Measurements from ENCODE around the gene MSRB3. TPM values are rescaled to one million over a fixed set of nuclear protein-coding genes. Genes with fewer than 3 reads are reported as not detected.

MSRB3 gene
- total RNA-seq, 1 experiment from 2014 or later = 0.55 TPM

DNA sequence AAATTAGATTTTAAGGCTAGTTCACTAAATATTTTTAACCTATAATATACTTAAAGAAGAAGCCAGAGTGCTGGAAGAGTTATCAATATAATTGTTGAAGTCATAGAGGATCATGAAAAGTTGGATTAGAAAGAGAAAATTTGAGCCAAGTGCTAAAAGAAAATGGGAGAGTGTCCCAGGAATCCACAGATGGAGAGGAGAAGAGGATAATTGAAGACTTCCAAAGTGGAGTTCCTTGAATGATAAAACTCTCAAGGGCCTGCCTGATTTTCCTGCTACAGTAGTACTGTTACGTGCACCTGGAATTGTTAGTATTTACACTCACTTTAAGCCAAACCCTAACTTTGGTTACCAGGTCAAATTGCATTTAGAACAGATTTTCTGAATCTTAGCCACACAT is 113.2 kb downstream of the MSRB3 start:
- H3K79me2 ChIP-seq (ENCODE audit: low read depth) = no peaks in the 10 kb centered on the region
- no peaks in the 10 kb centered on the region for H3K27me3 ChIP-seq (ENCODE audit: insufficient read depth, low read depth)
- H3K4me3 ChIP-seq = no peak overlapping the region
- H3K9me2 ChIP-seq (ENCODE audit: insufficient read depth) = no peaks in the 10 kb centered on the region; the same call in 1 of the 2 replicates
- TF ChIP-seq EZH2 (IDR thresholded peaks at IDR 0.05; ENCODE audit: low read depth) = no peak
- TF ChIP-seq, protein P1, sequence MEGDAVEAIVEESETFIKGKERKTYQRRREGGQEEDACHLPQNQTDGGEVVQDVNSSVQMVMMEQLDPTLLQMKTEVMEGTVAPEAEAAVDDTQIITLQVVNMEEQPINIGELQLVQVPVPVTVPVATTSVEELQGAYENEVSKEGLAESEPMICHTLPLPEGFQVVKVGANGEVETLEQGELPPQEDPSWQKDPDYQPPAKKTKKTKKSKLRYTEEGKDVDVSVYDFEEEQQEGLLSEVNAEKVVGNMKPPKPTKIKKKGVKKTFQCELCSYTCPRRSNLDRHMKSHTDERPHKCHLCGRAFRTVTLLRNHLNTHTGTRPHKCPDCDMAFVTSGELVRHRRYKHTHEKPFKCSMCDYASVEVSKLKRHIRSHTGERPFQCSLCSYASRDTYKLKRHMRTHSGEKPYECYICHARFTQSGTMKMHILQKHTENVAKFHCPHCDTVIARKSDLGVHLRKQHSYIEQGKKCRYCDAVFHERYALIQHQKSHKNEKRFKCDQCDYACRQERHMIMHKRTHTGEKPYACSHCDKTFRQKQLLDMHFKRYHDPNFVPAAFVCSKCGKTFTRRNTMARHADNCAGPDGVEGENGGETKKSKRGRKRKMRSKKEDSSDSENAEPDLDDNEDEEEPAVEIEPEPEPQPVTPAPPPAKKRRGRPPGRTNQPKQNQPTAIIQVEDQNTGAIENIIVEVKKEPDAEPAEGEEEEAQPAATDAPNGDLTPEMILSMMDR (conservative IDR thresholded peaks at IDR 0.05) = no peak
- peaks cover 11% of the 10 kb centered on the region for H3K9me3 ChIP-seq (ENCODE audit: insufficient read depth, low read depth)
- no peaks in the 10 kb centered on the region for H3K36me3 ChIP-seq (ENCODE audit: low read depth)
- intact Hi-C loops (cut with micrococcal nuclease; ENCODE audit: unreplicated experiment) = no loop called here
- H3K27ac ChIP-seq = no peak overlapping the region
- 0 out of 2 replicates have a peak, but pooled peaks cover 3% of the 10 kb centered on the region for H4K20me1 ChIP-seq (ENCODE audit: insufficient read depth)
- H3K4me1 ChIP-seq (replicated peaks; ENCODE audit: insufficient read depth) = no peaks in the 10 kb centered on the region
- no peak overlapping the region for H2AFZ ChIP-seq
- no peak overlapping the region for H3K4me2 ChIP-seq
- ChIA-PET POLR2A (ENCODE audit: unreplicated experiment) (interaction anchor here (0.7 kb wide), 1 partner anchor 40 kb away, joined by 3 read pairs; no protein-coding TSS in a partner anchor), CTCF (no interaction called here)
- BruUV-seq (replicated peaks) = no TSS peak
- DNase-seq = no peak
- no peaks in the 10 kb centered on the region for H3F3A ChIP-seq (ENCODE audit: insufficient read depth, low read depth)

DNA sequence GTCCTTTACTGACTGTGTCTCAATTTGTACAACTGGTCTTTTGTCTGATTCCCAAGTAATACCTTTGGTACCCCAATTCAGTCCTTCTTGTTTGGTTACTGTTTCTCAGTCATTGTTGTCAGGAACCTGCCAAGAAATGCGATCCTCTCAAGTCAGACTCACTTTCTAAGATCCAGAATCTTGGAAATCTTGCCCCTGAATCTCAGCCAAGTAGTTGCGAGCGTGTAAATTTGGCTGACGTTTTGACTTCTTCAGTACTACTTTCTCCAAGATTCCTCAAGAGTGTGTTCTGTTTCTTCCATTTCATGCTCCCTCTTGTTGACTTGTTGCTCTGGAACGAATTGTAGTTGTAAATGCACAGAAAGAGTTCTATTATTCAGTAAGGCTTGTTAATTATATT is 114.0 kb downstream of the MSRB3 start:
- Histone ChIP-seq H4K20me1 (ENCODE audit: insufficient read depth) (no peaks in the 10 kb centered on the region), H3K79me2 (ENCODE audit: low read depth) (no peaks in the 10 kb centered on the region), H3K36me3 (ENCODE audit: low read depth) (no peaks in the 10 kb centered on the region), H3F3A (ENCODE audit: insufficient read depth, low read depth) (no peaks in the 10 kb centered on the region), H3K27me3 (ENCODE audit: insufficient read depth, low read depth) (no peaks in the 10 kb centered on the region), H3K4me3 (no peak overlapping the region), H3K4me2 (no peak overlapping the region), H3K9me3 (ENCODE audit: insufficient read depth, low read depth) (peaks cover 11% of the 10 kb centered on the region), H3K27ac (no peak overlapping the region), H3K4me1 (replicated peaks; ENCODE audit: insufficient read depth) (no peaks in the 10 kb centered on the region), H2AFZ (no peak overlapping the region), H3K9me2 (ENCODE audit: insufficient read depth) (no peaks in the 10 kb centered on the region; the same call in 1 of the 2 replicates)
- ChIA-PET CTCF (no interaction called here), POLR2A (ENCODE audit: unreplicated experiment) (no interaction called here)
- TF ChIP-seq, protein P1 (conservative IDR thresholded peaks at IDR 0.05) = no peak
- TF ChIP-seq EZH2 (IDR thresholded peaks at IDR 0.05; ENCODE audit: low read depth) = no peak
- intact Hi-C loops (cut with micrococcal nuclease; ENCODE audit: unreplicated experiment) = no loop called here
- BruUV-seq (replicated peaks) = no TSS peak
- no peak for DNase-seq

DNA sequence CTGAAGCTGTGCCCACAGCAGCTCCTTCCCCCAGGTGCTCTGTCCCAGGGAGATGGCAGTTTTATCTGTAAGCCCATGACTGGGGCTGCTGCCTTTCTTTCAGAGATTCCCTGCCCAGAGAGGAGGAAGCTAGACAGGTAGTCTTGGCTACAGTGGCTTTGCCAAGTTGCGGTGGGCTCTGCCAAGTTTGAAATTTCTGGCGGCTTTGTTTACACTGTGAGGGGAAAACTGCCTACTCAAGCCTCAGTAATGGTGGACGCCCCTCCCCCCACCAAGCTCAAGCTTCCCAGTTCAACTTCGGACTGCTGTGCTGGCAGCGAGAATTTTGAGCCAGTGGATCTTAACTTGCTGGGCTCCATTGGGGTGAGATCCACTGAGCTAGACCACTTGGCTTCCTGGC is 124.7 kb downstream of the MSRB3 start:
- Histone ChIP-seq H3K4me3 (no peak overlapping the region), H2AFZ (no peak overlapping the region), H3K27ac (no peak overlapping the region), H3K4me1 (replicated peaks; ENCODE audit: insufficient read depth) (no peaks in the 10 kb centered on the region), H3K36me3 (ENCODE audit: low read depth) (no peaks in the 10 kb centered on the region), H3K9me3 (ENCODE audit: insufficient read depth, low read depth) (no peaks in the 10 kb centered on the region), H3K9me2 (ENCODE audit: insufficient read depth) (no peaks in the 10 kb centered on the region), H3K27me3 (ENCODE audit: insufficient read depth, low read depth) (no peaks in the 10 kb centered on the region), H3K79me2 (ENCODE audit: low read depth) (no peaks in the 10 kb centered on the region), H3F3A (ENCODE audit: insufficient read depth, low read depth) (no peaks in the 10 kb centered on the region), H4K20me1 (ENCODE audit: insufficient read depth) (no peaks in the 10 kb centered on the region), H3K4me2 (no peak overlapping the region)
- intact Hi-C loops (cut with micrococcal nuclease; ENCODE audit: unreplicated experiment) = no loop called here
- ChIA-PET POLR2A (ENCODE audit: unreplicated experiment) (no interaction called here), CTCF (no interaction called here)
- no peak for TF ChIP-seq EZH2 (IDR thresholded peaks at IDR 0.05; ENCODE audit: low read depth)
- TF ChIP-seq, protein P1 (conservative IDR thresholded peaks at IDR 0.05) = no peak
- BruUV-seq (replicated peaks) = no TSS peak
- no peak for DNase-seq
